Hepatocyte (in vitro differentiated cells): ENCODE data around the gene STK11.

Source experiments
- EZH2 ChIP-seq: fragments of 200-600 bp; sonication (generic); IDR thresholded peaks from 2 replicates; pipeline ENCODE4 v1.6.1; 2016; ENCODE audit warnings: antibody characterized with exemption, mild to moderate bottlenecking, borderline replicate concordance
- EZH2phosphoT487 ChIP-seq: fragments of 200-600 bp; sonication (generic); IDR thresholded peaks from one replicate; pipeline ENCODE4 v1.6.1; 2018; ENCODE audit warnings: antibody characterized with exemption, mild to moderate bottlenecking, low read depth, moderate library complexity; ENCODE audit not compliant: unreplicated experiment, severe bottlenecking
- TF ChIP-seq, protein P1 (sequence below): fragments of 200-600 bp; sonication (generic); IDR thresholded peaks from 2 replicates; pipeline ENCODE4 v1.5.1; 2016; ENCODE audit warnings: antibody characterized with exemption, mild to moderate bottlenecking; ENCODE audit not compliant: poor library complexity

DNA sequence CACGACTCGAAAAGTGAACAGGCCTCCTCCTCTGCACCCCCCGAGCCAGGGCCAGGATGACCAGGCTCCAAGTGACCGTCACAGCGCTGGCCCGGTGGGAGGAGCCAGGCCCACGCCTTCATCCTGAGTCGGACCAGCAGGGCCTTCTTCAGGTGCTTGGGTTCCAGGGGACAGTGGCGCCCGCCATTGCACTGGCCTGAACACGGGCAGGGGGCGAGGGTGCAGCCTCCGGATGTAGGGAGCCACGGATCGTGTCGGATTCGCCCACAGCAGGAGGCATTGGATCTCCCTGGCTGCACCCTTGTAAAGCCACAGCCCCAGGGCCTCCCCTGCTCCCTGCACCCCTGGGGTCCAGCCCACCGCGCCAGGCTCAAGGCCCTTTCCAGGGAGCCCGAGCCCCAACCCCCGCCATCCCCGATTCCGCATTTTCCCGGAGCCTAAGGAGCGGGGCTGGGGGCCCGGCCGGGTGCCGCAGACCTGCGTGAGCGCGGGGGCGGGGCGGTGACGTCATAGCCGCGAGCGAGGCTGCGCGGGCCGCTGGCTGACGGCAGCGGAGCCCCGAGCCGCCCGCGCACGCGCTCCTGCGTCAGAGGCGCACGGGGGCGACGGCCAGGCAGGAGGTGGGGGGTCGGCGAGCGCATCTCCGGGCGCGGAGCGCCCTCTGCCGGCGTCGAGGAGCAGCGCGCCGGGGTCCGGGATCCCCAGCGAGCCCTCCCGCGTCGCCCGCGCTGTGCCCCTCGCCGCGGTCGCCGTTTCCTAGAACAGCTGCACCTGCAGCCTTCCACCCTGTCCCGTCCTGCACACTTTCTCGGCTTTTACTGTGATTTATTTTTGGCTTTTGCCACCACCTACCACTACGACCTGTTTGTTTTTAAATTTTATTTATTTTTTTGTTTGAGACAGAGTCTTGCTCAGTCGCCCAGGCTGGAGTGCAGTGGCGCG, 34.5 kb downstream of the STK11 start:
- TF ChIP-seq, protein P1, sequence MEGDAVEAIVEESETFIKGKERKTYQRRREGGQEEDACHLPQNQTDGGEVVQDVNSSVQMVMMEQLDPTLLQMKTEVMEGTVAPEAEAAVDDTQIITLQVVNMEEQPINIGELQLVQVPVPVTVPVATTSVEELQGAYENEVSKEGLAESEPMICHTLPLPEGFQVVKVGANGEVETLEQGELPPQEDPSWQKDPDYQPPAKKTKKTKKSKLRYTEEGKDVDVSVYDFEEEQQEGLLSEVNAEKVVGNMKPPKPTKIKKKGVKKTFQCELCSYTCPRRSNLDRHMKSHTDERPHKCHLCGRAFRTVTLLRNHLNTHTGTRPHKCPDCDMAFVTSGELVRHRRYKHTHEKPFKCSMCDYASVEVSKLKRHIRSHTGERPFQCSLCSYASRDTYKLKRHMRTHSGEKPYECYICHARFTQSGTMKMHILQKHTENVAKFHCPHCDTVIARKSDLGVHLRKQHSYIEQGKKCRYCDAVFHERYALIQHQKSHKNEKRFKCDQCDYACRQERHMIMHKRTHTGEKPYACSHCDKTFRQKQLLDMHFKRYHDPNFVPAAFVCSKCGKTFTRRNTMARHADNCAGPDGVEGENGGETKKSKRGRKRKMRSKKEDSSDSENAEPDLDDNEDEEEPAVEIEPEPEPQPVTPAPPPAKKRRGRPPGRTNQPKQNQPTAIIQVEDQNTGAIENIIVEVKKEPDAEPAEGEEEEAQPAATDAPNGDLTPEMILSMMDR: peak; percentile 87
- no peak for TF ChIP-seq EZH2phosphoT487
- TF ChIP-seq EZH2: no peak
